Esophagus squamous epithelium (tissue), 4 donors: ENCODE data around the gene THOC3.
"Not testable (repeated sequence)": the region's sequence is repeated elsewhere in the genome, so short reads cannot be mapped to it uniquely, and the experiment has no call there.

Experiments used
- CTCF ChIP-seq, 6 experiments: fragments of 450-650 bp in 4 of 6; fragments of 200-600 bp in 2 of 6; sonication (generic) in 2 of 6; IDR thresholded peaks; one replicate each; pipeline ENCODE4 v1.5.1; 2016 to 2019; ENCODE audit warnings: antibody characterized with exemption in 6 of 6, mild to moderate bottlenecking in 4 of 6, moderate library complexity in 4 of 6
- POLR2A ChIP-seq, 4 donors: fragments of 450-650 bp; IDR thresholded peaks; one replicate each; pipeline ENCODE4 v1.6.1; 2017; ENCODE audit warnings: antibody characterized with exemption in 4 of 4, mild to moderate bottlenecking in 4 of 4, moderate library complexity in 3 of 4

- TF ChIP-seq CTCF, POLR2A (IDR thresholded peaks at IDR 0.05): not testable (repeated sequence)
Measured at GRCh38 chr5:175995506-175995905, 27.4 kb upstream of the THOC3 start.
